Neuron (in vitro differentiated cells): ENCODE data around the gene UBQLN1.
"Not testable (repeated sequence)": the region's sequence is repeated elsewhere in the genome, so short reads cannot be mapped to it uniquely, and the experiment has no call there.

Source experiments
- H2AFZ ChIP-seq: one replicate; pipeline ENCODE4 v1.6.1; 2013; ENCODE audit warnings: low read depth, mild to moderate bottlenecking, inconsistent platforms, low read length, moderate library complexity
- H3K27me3 ChIP-seq: one replicate; pipeline ENCODE4 v1.6.1; 2013; ENCODE audit warnings: low read length; ENCODE audit not compliant: insufficient read depth
- H3K36me3 ChIP-seq: one replicate; pipeline ENCODE4 v1.6.1; 2013; ENCODE audit warnings: low read length; ENCODE audit not compliant: insufficient read depth
- H3K4me1 ChIP-seq: one replicate; pipeline ENCODE4 v1.6.1; 2013; ENCODE audit warnings: low read length; ENCODE audit not compliant: insufficient read depth
- H3K4me3 ChIP-seq: 2 replicates; pipeline ENCODE4 v1.5.1; 2013; ENCODE audit warnings: mild to moderate bottlenecking, low read length, moderate library complexity
- H3K9me3 ChIP-seq: one replicate; pipeline ENCODE4 v1.6.1; 2013; ENCODE audit warnings: low read length

The UBQLN1 gene

GRCh38 chr9:83708515-83709158 lies 879 bp upstream of the UBQLN1 start:
- H3K27me3 ChIP-seq, result no peaks in the 10 kb centered on the region
- peak overlapping the region; percentile 88 for H2AFZ ChIP-seq
- no peaks in the 10 kb centered on the region for H3K36me3 ChIP-seq
- H3K4me1 ChIP-seq, result peaks cover 16% of the 10 kb centered on the region
- H3K9me3 ChIP-seq, result no peaks in the 10 kb centered on the region
- peak overlapping the region; percentile 75 for H3K4me3 ChIP-seq

- H2AFZ ChIP-seq, result peak overlapping the region; percentile 88
- H3K4me3 ChIP-seq, result peak overlapping the region; percentile 75
- H3K27me3 ChIP-seq, result no peaks in the 10 kb centered on the region
- H3K4me1 ChIP-seq, result peaks cover 16% of the 10 kb centered on the region
- no peaks in the 10 kb centered on the region for H3K36me3 ChIP-seq
- no peaks in the 10 kb centered on the region for H3K9me3 ChIP-seq
Measured at GRCh38 chr9:83707518-83707767, 315 bp downstream of the UBQLN1 start.

GRCh38 chr9:83706676-83707517 lies 861 bp downstream of the UBQLN1 start:
- no peaks in the 10 kb centered on the region for H3K9me3 ChIP-seq
- H3K4me3 ChIP-seq, result peak overlapping the region; percentile 75
- H3K36me3 ChIP-seq, result no peaks in the 10 kb centered on the region
- H2AFZ ChIP-seq, result peak overlapping the region; percentile 88
- no peaks in the 10 kb centered on the region for H3K27me3 ChIP-seq
- H3K4me1 ChIP-seq, result peaks cover 16% of the 10 kb centered on the region

- H3K4me3 ChIP-seq, result peak overlapping the region; percentile 75
- not testable (repeated sequence) for H3K27me3 ChIP-seq
Measured at GRCh38 chr9:83705219-83705651, 2.5 kb downstream of the UBQLN1 start.

GRCh38 chr9:83701769-83702168 lies 6.0 kb downstream of the UBQLN1 start:
- no peak overlapping the region for H3K4me3 ChIP-seq
- H3K9me3 ChIP-seq, result no peaks in the 10 kb centered on the region
- H3K27me3 ChIP-seq, result no peaks in the 10 kb centered on the region

More at GRCh38 chr9:83705219-83705651, 2.5 kb downstream of the UBQLN1 start:
- H2AFZ ChIP-seq, H3K9me3 ChIP-seq, H3K36me3 ChIP-seq: not testable (repeated sequence)
- H3K4me1 ChIP-seq, result peaks cover 16% of the 10 kb centered on the region

GRCh38 chr9:83701286-83701685 lies 6.5 kb downstream of the UBQLN1 start:
- Histone ChIP-seq H3K27me3 (no peaks in the 10 kb centered on the region), H3K4me3 (no peak overlapping the region), H3K36me3 (no peaks in the 10 kb centered on the region), H3K4me1 (peaks cover 9% of the 10 kb centered on the region), H3K9me3 (no peaks in the 10 kb centered on the region), H2AFZ (no peak overlapping the region)

More at GRCh38 chr9:83701769-83702168, 6.0 kb downstream of the UBQLN1 start:
- Histone ChIP-seq H3K36me3 (no peaks in the 10 kb centered on the region), H3K4me1 (peaks cover 10% of the 10 kb centered on the region), H2AFZ (no peak overlapping the region)

GRCh38 chr9:83699615-83700014 lies 8.1 kb downstream of the UBQLN1 start:
- no peaks in the 10 kb centered on the region for H3K36me3 ChIP-seq
- H3K4me1 ChIP-seq, result no peaks in the 10 kb centered on the region
- no peaks in the 10 kb centered on the region for H3K9me3 ChIP-seq
- H3K4me3 ChIP-seq, result no peak overlapping the region
- no peaks in the 10 kb centered on the region for H3K27me3 ChIP-seq
- no peak overlapping the region for H2AFZ ChIP-seq

- Histone ChIP-seq H3K36me3 (no peaks in the 10 kb centered on the region), H3K27me3 (no peaks in the 10 kb centered on the region), H3K4me1 (no peaks in the 10 kb centered on the region), H2AFZ (no peak overlapping the region), H3K9me3 (no peaks in the 10 kb centered on the region), H3K4me3 (no peak overlapping the region)
Measured at GRCh38 chr9:83698976-83699585, 8.7 kb downstream of the UBQLN1 start.

GRCh38 chr9:83691492-83691891 lies 16.3 kb downstream of the UBQLN1 start:
- no peak overlapping the region for H3K4me3 ChIP-seq
- no peaks in the 10 kb centered on the region for H3K27me3 ChIP-seq
- H3K4me1 ChIP-seq, result no peaks in the 10 kb centered on the region
- H3K36me3 ChIP-seq, result no peaks in the 10 kb centered on the region
- H2AFZ ChIP-seq, result no peak overlapping the region
- H3K9me3 ChIP-seq, result no peaks in the 10 kb centered on the region

GRCh38 chr9:83688921-83689320 lies 18.8 kb downstream of the UBQLN1 start:
- no peaks in the 10 kb centered on the region for H3K4me1 ChIP-seq
- H3K4me3 ChIP-seq, result no peak overlapping the region
- H3K36me3 ChIP-seq, result peaks cover 9% of the 10 kb centered on the region
- no peaks in the 10 kb centered on the region for H3K27me3 ChIP-seq
- no peaks in the 10 kb centered on the region for H3K9me3 ChIP-seq
- H2AFZ ChIP-seq, result no peak overlapping the region

- Histone ChIP-seq H3K36me3 (peaks cover 53% of the 10 kb centered on the region), H3K27me3 (no peaks in the 10 kb centered on the region), H2AFZ (no peak overlapping the region), H3K4me3 (no peak overlapping the region), H3K9me3 (no peaks in the 10 kb centered on the region), H3K4me1 (no peaks in the 10 kb centered on the region)
Measured at GRCh38 chr9:83681490-83681889, 26.3 kb downstream of the UBQLN1 start.

- peaks cover 58% of the 10 kb centered on the region for H3K36me3 ChIP-seq
- no peaks in the 10 kb centered on the region for H3K4me1 ChIP-seq
- H3K27me3 ChIP-seq, result no peaks in the 10 kb centered on the region
- no peaks in the 10 kb centered on the region for H3K9me3 ChIP-seq
- no peak overlapping the region for H2AFZ ChIP-seq
- no peak overlapping the region for H3K4me3 ChIP-seq
Measured at GRCh38 chr9:83680233-83680632, 27.5 kb downstream of the UBQLN1 start.

- H3K27me3 ChIP-seq, result no peaks in the 10 kb centered on the region
- H3K36me3 ChIP-seq, result peaks cover 67% of the 10 kb centered on the region
- no peak overlapping the region for H2AFZ ChIP-seq
- H3K4me3 ChIP-seq, result no peak overlapping the region
- no peaks in the 10 kb centered on the region for H3K9me3 ChIP-seq
- H3K4me1 ChIP-seq, result no peaks in the 10 kb centered on the region
Measured at GRCh38 chr9:83677596-83677995, 30.2 kb downstream of the UBQLN1 start.
